Fibroblast of villous mesenchyme (primary cell): ENCODE results near the gene MYPN. TPM values are rescaled to one million over a fixed set of nuclear protein-coding genes. Genes with fewer than 3 reads are reported as not detected.
A peak's percentile ranks its signal among the peaks of the same experiment; 100 is the strongest.

Experiments used
- DNase-seq: peaks from one replicate; pipeline ENCODE4 v3.0.0-alpha.2; 2010; ENCODE audit warnings: low read depth
- H3K4me3 ChIP-seq: 2 replicates; pipeline ENCODE4 v1.5.1; 2011; ENCODE audit warnings: low read depth, mild to moderate bottlenecking, low read length
- total RNA-seq: library from RNA; depleted of rRNA; stranded (reverse); fragments of >200 nt; gene quantifications from 2 replicates; pipeline ENCODE4 v1.2.3, GENCODE V29; 2012
- TF ChIP-seq, protein P1 (sequence below): IDR thresholded peaks from 2 replicates; pipeline ENCODE4 v1.5.1; 2012; ENCODE audit warnings: low read depth, mild to moderate bottlenecking, low read length; ENCODE audit not compliant: insufficient read depth

Gene MYPN, protein sequence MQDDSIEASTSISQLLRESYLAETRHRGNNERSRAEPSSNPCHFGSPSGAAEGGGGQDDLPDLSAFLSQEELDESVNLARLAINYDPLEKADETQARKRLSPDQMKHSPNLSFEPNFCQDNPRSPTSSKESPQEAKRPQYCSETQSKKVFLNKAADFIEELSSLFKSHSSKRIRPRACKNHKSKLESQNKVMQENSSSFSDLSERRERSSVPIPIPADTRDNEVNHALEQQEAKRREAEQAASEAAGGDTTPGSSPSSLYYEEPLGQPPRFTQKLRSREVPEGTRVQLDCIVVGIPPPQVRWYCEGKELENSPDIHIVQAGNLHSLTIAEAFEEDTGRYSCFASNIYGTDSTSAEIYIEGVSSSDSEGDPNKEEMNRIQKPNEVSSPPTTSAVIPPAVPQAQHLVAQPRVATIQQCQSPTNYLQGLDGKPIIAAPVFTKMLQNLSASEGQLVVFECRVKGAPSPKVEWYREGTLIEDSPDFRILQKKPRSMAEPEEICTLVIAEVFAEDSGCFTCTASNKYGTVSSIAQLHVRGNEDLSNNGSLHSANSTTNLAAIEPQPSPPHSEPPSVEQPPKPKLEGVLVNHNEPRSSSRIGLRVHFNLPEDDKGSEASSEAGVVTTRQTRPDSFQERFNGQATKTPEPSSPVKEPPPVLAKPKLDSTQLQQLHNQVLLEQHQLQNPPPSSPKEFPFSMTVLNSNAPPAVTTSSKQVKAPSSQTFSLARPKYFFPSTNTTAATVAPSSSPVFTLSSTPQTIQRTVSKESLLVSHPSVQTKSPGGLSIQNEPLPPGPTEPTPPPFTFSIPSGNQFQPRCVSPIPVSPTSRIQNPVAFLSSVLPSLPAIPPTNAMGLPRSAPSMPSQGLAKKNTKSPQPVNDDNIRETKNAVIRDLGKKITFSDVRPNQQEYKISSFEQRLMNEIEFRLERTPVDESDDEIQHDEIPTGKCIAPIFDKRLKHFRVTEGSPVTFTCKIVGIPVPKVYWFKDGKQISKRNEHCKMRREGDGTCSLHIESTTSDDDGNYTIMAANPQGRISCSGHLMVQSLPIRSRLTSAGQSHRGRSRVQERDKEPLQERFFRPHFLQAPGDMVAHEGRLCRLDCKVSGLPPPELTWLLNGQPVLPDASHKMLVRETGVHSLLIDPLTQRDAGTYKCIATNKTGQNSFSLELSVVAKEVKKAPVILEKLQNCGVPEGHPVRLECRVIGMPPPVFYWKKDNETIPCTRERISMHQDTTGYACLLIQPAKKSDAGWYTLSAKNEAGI (N-terminal part only)
- 4.5 and 18.6 TPM in 2 replicates for total RNA-seq

DNA sequence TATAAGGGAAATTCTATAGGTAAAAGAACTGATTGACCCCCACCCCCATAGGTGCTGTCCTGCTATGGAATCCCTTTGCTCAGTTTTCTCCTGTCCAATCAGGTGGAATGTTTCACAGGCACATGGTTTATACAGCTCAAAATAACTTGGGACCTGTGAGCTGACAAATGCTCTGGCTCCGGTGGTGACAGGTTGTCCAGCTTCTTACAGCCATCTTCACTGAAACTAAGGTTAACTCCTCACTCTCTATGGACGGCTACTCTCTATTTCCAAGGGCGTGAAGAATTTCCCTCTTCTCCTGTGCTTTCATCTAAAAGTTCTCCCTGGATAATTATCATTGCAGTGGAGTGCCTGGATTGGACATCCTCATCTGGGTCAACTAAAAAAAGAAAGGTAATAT is at the start of gene MYPN:
TSS of gene MYPN (plus strand) at position 158 of the 400 bp plus-strand sequence. CDS start 11,951 bp downstream, outside the sequence.
- DNase-seq, result no peak
- TF ChIP-seq, protein P1, sequence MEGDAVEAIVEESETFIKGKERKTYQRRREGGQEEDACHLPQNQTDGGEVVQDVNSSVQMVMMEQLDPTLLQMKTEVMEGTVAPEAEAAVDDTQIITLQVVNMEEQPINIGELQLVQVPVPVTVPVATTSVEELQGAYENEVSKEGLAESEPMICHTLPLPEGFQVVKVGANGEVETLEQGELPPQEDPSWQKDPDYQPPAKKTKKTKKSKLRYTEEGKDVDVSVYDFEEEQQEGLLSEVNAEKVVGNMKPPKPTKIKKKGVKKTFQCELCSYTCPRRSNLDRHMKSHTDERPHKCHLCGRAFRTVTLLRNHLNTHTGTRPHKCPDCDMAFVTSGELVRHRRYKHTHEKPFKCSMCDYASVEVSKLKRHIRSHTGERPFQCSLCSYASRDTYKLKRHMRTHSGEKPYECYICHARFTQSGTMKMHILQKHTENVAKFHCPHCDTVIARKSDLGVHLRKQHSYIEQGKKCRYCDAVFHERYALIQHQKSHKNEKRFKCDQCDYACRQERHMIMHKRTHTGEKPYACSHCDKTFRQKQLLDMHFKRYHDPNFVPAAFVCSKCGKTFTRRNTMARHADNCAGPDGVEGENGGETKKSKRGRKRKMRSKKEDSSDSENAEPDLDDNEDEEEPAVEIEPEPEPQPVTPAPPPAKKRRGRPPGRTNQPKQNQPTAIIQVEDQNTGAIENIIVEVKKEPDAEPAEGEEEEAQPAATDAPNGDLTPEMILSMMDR, result no peak
- H3K4me3 ChIP-seq, result no peak within 1 kb of the TSS

DNA sequence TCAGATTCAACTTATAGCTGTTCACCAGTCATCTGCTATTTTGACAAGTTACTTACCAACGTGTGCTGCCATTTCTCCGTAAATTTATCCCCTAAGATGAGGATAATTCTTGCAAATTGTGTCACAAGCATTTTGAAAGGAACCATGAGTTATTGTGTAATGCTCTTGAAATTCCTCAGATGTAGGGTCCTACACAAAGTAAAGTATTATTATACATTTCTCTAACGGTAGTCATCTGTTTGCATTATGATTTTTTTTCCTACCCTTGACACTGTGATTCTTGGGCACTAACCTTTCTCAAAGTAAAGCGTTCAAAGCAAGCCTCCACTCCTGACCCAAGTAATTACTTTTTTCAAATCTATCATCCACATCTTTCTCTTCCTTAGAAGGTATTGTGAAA is 42.3 kb upstream of the MYPN start:
- DNase-seq, result no peak
- TF ChIP-seq, protein P1, result no peak

DNA sequence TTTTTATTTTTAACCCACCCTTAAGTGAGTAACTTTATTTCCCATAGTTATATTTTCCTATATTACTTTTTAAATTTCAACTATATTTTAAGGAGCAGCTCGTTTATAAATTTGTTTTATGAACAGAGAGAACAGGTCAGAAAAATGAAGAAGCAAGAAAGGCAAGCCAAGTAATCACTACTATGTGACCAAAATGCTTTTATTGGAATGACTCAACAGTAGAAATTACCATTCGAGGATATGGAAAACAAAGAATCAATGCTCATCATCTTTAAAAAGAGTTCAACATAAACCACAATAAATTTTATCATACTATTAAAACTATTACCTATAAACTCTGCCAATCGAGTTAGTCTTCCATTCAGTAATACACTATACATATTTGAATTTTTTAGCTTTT is 41.8 kb upstream of the MYPN start:
- TF ChIP-seq, protein P1, result no peak
- no peak overlapping the region for H3K4me3 ChIP-seq
- no peak for DNase-seq

More for the DNA sequence above, 42.3 kb upstream of the MYPN start:
- no peak overlapping the region for H3K4me3 ChIP-seq

DNA sequence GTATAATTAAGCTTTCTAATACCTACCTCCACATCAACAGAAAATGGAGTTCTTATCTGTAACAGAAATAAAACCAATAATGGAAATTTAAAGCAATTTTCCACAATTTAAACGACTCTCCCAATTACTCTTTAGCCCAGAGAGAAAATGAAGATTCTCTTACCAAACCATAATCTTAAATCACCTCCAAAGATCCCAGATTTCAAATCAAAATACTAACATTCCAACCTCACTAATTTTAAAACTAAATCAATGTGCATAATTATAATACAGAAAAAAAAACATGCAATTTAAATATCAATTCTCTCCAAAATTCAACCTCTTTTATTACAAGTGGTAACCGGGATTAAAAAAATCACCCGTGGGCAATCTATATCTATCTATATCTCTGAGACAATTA is 35.7 kb upstream of the MYPN start:
- peak overlapping the region; percentile 96 for H3K4me3 ChIP-seq
- TF ChIP-seq, protein P1, result no peak
- no peak for DNase-seq

DNA sequence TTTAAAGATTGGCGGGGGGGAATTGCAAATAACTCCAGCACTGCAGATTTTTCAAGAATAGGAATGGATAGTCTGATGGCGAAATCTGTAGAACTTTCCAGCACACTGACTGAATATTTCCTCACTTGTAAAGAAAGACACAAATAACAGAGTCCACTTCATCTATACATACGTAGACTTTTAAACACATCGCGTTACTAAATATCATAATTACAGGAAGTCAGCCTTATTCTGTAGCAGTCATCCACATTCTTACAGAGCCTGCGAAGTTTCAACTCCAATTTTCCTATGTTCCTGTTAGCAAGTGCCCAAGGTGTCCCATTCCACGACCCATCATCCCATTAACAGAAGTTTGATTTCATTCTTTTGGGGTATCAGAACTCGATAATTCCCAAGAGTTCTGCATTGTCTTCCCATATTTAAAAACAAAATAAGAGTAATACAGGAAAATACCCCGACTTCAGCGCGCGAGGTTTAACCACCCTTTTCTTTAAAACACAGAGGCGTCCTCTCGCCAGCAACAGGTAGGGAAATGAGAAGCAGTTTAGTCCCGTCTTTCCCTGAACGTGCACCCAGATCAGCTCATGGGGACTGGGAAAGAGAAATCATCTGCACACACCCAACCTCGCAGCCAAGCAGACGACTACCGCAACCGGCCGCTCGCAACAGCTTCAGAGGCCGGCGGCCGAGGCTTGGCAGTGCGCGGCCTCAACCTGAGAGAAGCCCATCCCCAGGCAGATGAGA is 35.1 kb upstream of the MYPN start:
- DNase-seq, result peak; percentile 55
- H3K4me3 ChIP-seq, result peak overlapping the region; percentile 96
- TF ChIP-seq, protein P1, result no peak
